Raji (cell line): ENCODE measurements around the gene AURKB.

ENCODE experiments used
- POLR2A ChIP-seq: IDR thresholded peaks from 2 replicates; pipeline ENCODE4 v1.6.1; 2011; ENCODE audit warnings: low read depth, low read length, control low read depth; ENCODE audit not compliant: insufficient read depth

The AURKB gene

DNA sequence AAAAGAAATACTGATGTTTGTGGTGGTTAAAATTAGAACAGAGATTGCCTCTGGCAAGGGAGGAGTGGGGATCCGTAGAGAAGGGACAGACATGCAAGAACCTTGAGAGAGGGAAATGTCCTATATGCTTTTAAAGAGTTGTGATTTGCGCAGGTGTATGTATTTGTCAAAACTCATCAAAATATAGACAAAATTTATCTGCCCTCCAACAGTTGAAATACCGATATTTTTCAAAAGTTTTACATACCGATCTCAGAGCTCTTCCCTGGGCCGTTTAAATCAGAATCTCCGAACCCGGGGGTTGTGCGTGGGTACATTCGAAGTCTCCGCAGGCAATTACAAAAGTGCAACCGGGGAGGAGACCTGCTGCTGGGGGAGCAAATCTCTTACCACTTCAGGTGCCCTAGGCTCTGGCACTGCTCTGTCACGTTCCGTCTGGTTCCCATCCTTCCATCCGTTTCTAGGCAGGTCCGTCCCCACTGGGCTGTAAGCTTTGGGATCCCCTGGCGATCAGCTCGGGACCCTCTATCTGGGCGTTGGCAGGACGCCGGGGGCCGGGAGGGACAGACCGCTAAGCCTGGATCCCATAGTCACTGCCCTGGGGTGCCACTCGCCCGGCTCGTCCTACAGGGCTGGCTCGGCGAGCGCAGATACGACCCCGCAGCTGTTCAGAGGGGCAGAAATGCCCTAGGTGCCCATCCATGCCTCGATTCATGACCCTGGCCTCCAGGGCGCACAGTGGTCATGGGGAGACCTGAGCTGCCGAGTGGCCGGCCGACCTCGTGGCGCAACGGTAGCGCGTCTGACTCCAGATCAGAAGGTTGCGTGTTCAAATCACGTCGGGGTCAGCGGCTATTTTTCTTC lies 24.6 kb downstream of the AURKB start:
- TF ChIP-seq POLR2A, result 0 out of 2 replicates have a peak, but pooled peaks have one; percentile 4

DNA sequence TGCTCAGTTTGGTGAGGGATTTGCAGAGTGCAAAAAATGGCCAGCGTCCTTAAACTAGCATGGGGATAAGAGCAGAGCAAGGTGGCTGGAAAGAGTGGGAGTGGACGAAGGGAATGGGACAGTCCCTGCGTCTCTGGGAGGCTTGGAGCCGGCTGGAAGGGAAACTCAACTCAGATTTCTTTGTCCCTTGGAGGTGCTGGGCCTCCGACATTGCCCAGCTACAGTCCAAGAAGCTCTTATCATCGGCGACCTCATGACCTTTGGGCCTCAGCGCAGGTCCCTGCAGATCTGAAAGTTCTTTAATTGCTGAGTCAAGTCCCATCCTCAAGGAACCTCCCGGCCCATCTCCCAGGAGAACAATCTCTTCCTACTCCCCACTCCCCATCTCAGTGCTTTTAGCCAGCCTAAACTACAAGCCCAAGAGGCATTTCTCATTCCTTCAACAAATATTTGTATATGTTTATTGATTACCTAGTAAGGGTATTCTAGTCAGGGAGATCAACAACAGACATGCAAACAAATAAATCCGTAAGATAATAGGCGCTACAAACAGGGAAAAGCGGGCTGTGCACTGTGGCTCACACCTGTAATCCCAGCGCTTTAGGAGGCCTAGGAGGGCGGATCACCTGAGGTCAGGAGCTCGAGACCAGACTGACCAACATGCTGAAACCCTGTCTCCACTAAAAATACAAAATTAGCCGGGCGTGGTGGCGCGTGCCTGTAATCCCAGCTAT lies 33.2 kb downstream of the AURKB start:
- no peak for TF ChIP-seq POLR2A

DNA sequence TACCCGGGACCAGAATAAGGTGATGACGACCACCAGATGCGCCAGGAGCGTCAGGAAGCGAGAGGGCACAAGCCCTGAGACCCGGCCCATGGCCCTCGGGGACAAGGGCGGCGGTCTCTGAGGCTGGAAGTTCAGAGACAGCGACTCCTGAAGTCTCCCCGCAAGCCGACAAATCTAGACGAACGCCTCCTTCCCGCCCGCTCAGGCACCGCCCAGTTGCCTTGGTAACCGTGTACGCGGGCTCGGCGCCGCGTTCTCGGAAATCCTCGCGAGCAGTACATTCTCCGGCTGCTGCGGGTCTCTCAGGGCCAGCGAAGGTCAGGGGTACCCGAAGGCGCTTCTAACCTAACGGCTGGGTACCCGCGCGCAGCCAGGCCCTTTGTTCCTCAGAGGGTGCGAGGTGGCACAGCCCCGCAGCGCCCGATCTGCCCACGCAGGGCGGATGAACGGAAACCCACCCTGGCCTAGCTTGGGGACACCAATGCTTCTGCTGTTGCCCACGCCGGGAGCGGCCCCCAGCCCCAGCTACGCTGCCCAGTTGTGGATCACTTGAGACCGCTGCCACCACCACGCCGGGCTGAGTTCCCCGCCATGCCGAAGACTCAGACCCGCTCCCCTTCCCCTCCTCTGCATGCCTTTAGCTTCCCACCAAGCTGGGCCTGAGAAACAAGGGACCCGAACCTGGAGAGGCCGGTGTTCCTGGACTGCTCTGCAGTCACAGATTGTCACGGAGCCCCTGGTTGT lies 34.0 kb downstream of the AURKB start, which contains the start of gene TMEM107:
Gene TMEM107 (minus strand): TSS at position 184 of the 744 bp plus-strand sequence. CDS start 94 bp downstream, at position 90.
- TF ChIP-seq POLR2A, result no peak; the same call in 1 of the 2 replicates

DNA sequence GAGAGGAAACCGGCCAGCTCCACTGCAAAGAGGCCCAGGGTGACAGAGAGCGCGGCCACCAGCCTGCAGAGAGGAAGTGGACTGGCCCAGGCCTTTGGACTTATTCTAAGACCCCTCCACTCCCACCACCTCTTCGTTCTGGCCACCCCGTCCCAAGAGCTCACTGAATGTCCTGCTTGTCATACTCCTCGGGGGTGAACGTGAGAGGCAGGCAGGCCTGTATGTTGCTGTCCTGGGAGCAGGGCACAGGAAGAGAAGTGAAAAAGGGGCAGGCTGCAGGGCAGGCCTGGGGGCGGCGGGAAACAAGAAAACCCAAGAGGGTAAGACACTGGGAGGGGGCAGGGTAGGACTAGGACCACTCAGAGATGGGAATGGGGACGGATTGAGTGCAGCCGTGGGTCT lies 34.6 kb downstream of the AURKB start:
- TF ChIP-seq POLR2A, result no peak

DNA sequence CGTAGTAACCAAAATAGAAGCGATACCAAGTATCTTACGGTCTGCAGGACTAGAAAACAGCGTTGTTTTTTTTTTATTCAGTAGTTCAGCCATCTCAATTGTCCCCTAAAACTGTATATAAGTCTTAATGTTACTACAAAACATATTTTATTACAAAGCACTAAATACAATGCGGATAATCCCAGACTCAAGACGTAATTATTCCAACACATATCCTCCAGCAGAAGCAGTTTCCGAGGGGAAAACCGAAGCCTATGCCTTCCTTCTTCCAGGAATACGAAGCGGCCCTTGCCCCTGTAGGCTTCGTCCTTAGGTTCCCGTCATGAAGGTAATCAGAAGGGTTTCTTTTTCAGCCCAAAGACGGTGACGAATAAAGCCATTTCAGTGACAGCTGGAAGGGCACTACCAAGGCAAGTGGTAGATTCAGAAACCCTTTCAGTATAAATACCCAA lies 36.5 kb downstream of the AURKB start:
- no peak for TF ChIP-seq POLR2A

DNA sequence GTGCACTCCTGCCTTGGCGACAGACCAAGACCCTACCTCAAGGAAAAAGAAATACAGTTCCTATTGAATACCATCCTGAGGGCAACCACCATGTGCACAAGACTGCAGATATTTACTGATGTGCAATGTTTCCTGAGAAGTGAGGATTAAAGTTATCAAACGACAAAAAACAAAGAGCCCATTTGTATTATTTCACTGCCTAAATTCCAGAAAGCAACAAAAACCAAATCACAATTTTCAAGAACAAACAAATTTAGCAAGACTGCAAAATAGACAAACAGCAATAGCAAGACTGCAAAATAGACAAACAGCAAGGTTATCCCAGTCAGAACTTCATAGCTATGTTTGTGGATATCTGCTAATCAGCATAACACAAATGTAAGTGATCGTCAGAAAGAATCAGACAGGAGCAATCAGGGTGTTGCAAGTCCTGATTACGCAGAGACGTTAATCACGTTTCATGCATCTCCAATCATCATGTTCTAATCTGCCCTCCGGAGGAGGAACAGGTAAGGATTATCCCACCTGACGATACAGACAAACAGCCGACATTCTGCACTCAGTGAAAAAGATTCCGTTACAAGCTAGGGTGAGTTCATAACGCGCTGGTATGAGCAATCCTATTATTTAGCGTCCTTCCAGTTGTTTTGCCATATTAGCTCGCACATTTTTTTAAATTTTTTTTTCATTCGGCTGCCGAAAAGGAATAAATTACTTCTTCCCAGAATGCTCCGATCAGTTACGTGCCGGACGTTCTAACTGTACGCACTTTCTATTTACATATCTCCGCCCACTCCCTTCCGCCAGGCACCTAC lies 37.1 kb downstream of the AURKB start:
- peak; percentile 100 for TF ChIP-seq POLR2A

DNA sequence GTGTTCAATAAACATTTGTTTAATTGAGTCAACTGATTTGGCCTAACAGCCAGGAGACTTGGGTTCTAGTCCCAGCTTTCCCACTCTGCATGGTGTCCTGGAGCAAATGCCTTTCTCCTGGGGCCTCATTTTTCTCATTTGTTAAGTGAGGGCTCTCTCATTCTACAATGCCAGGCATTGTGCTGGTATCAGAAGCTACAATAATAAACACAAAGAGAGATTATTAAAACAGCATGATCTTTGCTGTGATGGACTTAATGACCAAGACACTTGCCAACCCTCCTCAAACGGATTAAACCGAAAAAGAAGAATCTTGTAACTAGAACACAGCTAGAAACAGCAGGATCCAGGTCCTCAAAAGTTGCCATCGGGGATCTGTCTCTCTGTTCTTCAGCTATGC lies 42.8 kb downstream of the AURKB start:
- no peak for TF ChIP-seq POLR2A

DNA sequence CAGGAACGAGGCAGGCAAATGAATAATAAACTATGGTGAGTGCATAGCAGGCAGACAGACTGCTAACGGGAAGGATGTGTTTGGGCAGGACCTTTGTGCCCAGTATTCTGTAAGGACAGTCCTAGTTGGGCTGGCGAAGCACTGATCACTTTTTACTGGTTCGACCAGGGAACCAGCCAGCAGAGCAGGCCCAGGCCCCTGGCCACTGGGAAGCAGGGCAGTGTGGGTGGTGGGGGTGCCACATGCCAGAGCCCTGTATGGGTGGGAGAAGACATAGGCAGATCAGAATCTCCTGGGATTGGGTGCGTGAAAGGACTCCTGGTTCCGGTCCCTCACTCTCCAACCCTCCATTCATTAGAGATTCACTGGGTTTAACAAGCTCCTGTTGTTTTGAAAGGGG lies 43.6 kb downstream of the AURKB start:
- TF ChIP-seq POLR2A, result no peak

DNA sequence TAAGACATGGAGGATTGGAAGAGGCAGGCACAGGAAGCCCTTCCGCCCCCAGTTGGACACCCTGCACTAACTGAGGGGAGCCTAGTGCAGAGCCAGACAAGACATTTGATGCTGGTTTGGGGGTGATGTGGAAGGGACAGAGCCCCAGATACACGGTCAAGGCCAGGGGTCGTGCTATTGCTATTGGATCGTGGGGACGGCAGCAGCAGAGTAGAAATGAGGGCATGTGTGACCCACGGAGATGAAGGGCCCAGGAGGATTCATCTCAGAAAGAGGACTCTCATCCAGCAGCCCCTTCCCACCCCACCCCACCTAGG lies 45.6 kb downstream of the AURKB start:
- no peak for TF ChIP-seq POLR2A

DNA sequence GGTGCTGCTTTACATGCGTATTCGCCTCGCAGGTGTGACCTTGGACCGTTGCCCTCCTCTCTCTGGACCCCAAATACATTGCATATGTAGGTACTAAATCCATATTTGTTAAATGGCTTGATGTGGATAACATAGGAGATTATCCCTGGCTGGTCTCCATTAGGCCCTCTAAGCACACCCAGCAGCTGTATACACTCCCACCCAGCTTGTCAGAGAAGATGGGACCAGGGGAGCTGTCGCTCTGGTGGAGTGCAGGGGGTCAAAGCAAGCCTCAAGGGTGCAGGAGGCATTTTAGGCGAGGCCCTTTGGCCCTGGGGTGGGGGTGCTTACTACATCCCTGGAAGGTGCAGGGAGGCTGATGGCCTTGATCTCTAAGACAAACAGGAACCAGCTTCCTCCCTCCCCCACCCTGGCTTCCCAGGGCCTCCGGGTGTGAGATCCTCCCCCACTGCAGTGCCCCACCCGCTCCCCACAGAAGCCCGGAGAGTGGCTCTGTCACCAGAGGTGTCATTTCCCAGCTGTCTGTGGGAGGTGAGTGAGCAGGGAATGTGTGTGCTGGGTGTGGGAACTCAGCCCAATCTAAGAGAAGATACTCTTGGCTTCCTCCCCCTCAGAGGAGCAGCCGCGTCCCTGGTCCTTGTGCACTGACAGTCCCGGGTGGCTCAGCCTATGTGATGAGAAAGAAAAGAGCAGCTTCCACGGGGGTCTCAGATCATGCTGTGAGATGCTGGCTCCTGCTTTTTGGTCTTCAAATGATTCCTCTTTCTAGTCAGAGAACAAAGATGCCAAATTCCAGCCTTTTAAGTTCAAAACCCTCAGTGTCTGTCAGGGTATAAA lies 46.2 kb downstream of the AURKB start:
- no peak for TF ChIP-seq POLR2A

DNA sequence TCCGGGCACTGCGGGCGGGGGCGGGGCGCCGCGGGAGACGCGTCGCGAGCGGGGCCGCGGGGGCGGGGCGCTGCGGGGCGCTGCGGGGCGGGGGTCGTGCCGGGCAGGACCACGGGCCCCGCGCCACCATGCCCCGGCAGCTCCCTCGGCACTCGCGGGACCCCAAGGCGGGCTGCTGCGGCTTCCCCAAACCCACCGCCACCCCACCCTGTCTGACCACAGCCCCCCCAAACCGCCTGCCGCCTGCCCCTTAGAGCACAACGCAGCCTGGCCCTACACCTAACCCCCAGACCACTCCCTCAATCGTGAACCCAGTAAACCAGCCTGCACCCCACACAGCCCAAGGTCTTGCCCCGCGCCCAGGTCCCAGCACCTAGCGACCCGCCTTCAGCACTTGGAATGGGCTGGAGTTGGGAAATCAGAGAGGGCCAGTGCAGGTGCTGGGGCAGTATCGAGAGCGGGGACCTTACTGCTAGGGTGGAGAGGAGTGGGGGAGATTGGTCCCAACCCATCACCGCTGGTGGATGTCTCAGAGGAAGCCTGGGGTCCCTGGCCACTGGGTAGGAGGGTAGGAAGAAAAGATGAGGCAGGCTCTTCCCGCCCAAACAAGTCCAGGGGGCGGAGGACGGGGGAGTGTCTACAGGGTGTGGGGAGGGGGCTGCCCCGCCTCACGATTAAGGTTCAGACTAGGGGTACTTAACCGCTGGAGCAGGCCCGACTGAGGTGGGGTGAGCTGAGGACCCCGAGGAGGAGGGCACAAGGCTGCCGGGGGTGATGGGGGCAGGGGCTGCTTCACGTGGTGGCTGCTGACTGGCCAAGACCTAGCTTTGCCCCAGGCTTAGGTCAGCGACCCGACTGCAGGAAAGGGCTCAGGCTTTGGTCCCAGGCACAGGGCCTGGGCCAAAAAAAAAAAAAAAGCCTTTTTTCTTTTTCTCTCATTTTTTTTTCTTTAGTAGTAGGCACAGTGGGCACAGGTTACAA lies 47.1 kb downstream of the AURKB start:
- 0 out of 2 replicates have a peak, but pooled peaks have one; percentile 4 for TF ChIP-seq POLR2A

DNA sequence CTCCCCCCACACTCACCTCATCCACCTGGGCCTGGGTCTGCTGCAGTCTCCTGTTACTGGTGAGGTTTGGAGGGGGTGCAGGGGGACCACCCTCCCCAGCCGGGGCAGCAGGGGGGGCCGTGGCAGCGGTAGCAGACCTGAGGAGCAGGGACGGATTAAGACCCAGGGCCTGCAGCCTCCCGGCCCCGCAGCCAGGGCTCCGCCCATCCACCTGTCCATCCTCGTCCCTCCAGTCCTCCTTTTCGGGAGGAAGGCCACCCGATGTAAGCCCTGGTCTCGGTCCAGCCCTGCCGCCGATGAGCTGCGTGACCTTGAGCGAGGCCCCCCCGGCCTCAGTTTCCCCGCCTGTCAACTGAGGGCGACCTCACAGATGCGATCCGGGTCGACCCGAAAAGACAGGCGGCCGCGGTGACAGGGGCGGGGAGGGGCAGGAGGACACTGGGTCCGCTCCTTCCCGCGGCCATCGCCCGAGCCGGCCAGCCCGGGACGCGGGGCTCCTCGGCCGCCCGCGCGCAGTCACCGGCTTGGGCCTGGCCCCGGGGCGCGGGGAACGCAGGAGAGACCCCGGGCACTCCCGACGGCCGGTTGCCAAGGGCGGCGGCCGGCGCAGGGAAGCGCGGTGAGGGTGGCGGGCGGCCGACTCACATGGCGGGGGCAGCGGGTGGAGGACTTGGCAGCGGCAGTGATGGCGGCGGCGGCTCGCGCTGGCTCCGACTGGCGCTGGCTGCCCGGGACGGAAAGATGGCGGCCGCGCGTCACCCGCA lies 48.0 kb downstream of the AURKB start, which contains the start of gene VAMP2:
Gene VAMP2 (minus strand): TSS at position 716 of the 764 bp plus-strand sequence. CDS start 69 bp downstream, at position 647.
- peak; percentile 65 for TF ChIP-seq POLR2A
